GM18951 (cell line): Measurements from ENCODE around the gene MTMR12.

Experiments used
- POLR2A ChIP-seq: IDR thresholded peaks from 4 replicates; pipeline ENCODE4 v1.6.1; 2011; ENCODE audit warnings: mild to moderate bottlenecking; ENCODE audit not compliant: insufficient read length, insufficient read depth; ENCODE audit errors: extremely low read depth
- in situ Hi-C: fragments of 300-500 bp; cut with MboI; formaldehyde crosslinking; loops from one replicate; pipeline ENCODE4 v1.12.0; 2022; ENCODE audit warnings: low sequenced_read_pairs, mixed read lengths, inconsistent platforms; ENCODE audit not compliant: unreplicated experiment

The MTMR12 gene

DNA sequence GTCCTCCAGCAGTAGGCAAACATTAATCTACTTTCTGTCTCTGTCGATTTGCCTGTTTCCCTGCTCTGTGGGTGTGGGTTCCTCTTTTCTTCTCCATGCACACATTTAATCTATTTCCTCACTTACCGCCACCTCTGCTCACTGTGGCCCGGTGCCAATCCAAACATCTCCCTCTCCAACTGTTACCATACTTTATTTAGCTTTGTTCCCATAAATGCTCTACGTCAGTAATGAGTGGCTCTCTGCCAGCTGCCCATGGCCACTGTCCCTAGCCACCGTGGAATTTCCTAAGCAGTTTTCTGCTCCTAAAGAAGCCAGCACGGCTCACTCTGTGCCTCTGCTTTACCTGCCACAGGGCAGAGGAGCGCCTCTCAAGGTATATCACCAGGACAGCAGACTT lies 119.1 kb downstream of the MTMR12 start:
- no peak for TF ChIP-seq POLR2A
- in situ Hi-C loops: no loop called here

DNA sequence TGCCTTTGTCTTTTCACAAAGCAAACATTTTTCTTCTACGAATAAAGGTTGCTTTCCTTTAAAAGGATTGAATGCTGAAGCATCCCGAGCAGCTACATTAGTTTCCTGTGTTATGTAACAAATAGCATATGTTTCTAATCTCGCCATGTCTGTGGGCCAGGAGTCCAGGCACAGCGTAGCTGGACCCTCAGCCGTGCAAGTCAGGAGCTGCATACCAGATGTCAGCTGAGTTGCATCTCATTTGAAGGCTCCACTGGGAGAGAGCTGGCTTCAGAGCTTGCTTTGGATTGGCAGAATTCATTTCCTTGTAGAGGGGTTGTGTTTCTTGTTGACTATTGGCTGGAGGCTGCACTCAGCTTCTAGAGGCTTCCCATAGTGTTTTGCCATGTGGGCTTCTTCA lies 122.6 kb downstream of the MTMR12 start:
- no peak for TF ChIP-seq POLR2A
- in situ Hi-C loops: no loop called here

- no peak for TF ChIP-seq POLR2A
- in situ Hi-C loops: no loop called here
Observed at GRCh38 chr5:32187675-32188074, 125.1 kb downstream of the MTMR12 start.

DNA sequence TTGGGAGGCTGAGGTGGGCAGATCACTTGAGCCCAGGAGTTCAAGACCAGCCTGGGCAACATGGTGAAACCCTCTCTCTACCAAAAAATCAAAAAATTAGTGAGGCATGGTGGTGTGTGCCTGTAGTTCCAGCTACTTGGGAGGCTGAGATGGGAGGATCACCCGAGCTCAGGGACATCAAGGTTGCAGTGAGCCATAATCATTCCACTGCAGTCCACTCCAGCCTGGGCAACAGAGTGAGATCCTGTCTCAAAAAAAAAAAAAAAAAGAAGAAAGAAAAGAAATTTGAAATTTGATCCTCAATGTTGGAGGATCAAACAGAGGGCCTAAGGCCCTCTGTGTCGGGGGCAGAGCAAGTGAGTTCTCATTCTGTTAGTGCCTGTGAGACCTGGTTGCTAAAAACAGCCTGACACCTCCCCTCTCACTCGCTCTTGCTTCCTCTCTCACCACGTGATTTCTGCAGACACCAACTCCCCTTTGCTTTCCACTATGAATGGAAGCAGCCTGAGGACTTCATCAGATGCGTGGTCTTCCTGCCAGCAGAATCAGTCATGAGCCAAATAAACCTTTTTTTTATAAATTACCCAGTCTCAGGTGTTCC lies 130.2 kb downstream of the MTMR12 start:
- TF ChIP-seq POLR2A: no peak
- in situ Hi-C loops: no loop called here
